Stimulated activated CD8-positive, alpha-beta memory T cell treated with anti-CD3 and anti-CD28 coated beads, Interleukin-15, amount 100 ng/mL, for 48 hours (primary cell): Measurements from ENCODE around the gene IL6R.

Experiments used
- DNase-seq, 2 donors: peaks; one replicate each; pipeline ENCODE4 v3.0.0-alpha.2; 2020; ENCODE audit warnings: low read depth in 2 of 2

IL6R gene

DNA sequence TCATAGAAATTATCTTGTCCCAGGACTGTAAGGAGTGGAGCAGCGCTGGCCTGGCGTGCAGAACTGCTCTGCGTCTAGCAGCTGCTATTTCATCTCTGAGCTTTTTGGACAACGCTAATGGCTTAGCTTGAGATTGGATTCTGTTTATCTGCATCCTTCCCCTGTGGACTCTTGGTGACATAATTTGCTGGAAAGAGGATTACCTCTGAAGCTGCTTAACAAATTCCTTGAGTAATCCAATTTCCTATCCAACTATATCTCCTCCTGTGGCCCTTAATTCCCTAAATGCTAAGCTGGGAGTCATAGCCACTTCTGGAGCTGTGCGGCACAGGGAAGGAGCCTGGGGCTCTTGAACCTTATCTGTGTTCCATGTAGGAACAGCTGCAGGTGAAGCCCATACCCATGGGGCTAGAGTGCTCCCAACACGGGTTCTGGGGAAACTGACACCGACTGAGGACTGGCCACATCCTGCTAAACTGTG, 43.2 kb downstream of the IL6R start:
- no peak for DNase-seq

DNA sequence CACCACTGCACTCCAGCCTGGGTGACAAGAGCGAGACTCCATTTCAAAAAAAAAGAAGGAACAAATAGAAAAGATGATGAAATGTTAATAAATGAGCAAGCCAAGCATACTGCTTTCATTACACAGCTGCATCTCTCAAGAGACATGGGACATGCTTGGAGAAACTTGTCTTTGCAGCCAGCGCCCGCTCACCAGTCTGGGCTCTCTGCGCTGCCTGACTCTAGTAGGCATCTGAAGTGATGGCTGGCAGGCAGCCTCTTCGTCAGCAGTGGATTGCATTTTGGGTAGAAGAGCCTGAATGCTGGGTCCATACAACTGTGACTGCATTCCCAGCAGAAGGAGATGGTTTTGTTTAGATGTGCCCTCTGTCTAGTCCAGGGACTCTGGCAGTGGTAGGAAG, 48.0 kb downstream of the IL6R start:
- DNase-seq: no peak

DNA sequence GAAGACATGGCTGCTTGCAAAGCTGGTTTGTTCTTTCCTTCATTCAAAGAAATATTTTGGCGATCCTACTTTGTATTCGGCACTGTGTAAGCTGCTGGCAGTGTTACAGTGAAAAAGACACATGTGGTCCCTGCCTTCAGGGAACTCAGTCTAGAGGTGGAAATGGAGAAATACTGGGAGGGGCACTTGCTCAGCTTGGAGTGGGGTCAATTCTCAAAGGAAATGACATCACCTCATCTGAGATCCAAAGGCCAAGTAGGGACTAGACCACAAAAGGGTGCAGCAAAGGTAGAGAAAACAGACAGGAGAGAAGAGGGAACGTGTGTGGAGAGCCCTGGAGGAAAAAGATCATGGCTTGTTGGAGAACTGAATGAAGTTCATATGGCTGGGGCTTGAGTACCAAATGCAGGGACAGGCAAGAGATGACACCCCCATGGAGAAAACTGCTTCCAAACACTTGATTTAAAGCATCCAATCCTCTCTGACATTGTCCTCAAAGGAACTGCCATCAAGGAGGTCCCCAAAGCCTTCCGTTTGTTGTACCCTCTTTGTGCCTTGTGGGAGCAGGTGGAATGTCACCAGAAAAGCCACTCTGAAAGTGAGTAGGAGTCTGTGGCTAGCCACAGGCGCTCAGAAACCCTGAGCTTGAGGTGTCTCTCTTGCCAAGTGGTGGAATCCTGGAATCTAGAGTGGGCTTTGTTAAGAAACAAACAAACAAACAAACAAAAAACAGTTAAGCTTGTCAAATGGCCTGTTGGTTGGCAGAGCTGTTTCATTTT, 48.6 kb downstream of the IL6R start:
- no peak for DNase-seq

DNA sequence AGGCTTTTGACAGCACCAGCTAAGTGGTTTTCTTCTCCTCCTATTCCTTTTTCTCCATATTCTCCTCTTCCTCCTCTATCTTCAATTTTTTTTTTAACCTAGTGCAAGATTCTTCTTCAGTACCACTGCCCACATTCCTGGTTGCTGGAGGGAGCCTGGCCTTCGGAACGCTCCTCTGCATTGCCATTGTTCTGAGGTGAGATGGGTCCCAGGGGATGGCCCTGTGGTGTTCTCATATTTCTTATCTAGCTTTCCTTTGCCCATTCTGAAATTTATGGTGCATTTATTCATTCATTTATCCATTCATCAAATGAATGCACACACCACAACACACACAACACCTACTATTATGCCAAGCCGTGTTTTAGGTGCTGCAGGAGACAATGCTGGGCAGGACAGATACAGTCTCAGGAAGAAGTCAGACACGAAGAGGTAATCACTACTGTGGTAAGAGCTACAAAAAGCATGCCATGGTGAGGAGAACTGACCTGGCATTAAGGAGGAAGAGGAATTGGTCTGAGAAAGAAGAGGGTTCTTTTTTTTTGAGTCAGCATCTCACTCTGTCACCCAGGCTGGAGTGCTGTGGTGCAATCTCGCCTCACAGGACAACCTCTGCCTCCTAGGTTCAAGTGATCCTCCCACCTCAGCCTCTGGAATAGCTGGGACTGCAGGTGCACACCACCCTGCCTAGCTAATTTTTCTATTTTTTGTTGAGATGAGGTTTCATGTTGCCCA, 49.4 kb downstream of the IL6R start:
- no peak for DNase-seq

DNA sequence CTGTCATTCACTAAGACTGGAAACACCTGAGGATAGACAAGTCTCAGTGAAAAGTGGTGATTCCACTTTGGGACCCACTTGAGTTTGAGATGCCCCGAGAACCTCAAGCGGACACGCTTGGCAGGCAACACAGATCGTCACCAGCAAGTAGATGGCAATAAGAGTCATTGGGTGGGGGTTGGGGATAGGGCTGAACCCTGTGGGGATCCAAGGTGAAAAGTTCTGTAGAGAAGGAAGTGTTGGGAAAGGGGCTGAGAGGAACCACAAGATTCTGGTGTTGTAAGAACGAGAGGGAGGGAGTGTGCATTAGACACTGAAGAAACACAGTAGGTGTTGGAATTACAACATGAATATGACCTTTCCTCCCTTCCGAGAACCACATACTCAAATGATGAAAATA, 51.5 kb downstream of the IL6R start:
- no peak for DNase-seq

DNA sequence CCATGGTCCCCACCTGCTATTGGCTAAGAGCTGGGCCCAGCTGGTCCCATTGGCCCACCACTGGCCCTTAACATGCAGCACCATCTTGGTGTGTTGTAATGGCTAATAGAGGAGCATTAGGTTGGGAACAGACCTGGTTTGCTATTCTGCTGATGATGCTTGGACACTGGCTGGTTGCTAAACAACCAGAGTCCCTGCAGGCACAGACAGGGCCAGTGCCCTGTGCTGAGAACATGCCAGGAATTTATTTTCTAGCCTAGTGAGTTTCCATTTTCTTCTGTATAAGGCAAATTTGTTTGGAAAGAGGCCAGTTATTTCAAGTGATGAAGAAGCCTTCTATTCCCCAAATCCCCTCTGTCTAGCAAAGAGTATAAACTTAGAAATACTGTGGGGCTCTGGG, 53.9 kb downstream of the IL6R start:
- no peak for DNase-seq

DNA sequence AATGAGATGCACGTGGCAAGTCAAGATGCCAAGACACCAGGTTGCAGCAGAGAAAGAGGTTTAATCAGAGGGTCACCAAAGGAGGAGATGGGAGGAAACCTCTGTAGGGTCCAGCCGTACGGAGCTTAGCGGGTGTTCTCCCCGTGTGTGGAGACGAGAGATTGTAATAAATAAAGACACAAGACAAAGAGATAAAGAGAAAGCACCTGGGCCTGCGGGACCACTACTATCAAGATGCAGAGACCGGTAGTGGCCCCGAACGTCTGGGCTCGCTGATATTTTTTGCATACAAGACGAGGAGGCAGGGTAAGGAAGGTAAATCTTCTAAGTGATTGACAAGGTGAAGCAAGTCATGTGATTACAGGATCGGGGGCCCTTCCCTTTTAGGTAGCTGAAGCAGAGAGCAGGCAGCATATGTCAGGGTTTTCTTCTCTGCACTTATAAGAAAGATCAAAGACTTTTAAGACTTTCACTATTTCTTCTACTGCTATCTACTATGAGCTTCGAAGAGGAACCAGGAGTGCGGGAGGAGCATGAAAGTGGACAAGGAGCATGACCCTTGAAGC, 55.6 kb downstream of the IL6R start:
- DNase-seq: no peak

DNA sequence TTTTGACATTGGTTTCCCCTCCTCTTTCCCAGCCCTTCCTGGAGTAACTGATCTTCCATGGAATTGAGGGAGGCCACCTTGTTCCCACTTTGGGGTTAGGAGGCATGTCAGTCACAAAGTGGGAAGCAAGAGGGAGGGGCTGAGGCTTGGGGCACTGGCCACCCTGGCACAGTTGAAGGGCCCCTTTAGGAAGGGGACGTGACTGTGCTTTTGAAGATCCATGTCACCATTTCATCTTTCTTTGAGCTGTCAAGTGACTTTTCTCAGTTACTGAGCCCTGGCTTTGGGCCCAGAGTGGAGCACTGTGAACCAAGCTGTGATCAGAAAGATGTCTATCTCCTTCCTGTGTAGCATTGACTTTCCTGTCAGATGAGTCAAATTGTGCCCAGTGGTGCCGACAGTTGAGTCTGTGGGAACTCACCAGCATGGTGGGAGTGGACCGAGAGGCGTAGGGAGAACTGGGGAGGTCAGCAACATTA, 58.4 kb downstream of the IL6R start:
- DNase-seq: peak; percentile 42 to 59

DNA sequence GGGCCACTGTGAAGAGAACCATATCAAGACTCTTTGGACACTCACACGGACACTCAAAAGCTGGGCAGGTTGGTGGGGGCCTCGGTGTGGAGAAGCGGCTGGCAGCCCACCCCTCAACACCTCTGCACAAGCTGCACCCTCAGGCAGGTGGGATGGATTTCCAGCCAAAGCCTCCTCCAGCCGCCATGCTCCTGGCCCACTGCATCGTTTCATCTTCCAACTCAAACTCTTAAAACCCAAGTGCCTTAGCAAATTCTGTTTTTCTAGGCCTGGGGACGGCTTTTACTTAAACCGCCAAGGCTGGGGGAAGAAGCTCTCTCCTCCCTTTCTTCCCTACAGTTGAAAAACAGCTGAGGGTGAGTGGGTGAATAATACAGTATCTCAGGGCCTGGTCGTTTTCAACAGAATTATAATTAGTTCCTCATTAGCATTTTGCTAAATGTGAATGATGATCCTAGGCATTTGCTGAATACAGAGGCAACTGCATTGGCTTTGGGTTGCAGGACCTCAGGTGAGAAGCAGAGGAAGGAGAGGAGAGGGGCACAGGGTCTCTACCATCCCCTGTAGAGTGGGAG, 60.6 kb downstream of the IL6R start:
- no peak for DNase-seq

DNA sequence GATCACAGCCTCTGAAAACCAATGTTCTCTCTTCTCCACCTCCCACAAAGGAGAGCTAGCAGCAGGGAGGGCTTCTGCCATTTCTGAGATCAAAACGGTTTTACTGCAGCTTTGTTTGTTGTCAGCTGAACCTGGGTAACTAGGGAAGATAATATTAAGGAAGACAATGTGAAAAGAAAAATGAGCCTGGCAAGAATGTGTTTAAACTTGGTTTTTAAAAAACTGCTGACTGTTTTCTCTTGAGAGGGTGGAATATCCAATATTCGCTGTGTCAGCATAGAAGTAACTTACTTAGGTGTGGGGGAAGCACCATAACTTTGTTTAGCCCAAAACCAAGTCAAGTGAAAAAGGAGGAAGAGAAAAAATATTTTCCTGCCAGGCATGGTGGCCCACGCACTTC, 61.1 kb downstream of the IL6R start:
- no peak for DNase-seq

DNA sequence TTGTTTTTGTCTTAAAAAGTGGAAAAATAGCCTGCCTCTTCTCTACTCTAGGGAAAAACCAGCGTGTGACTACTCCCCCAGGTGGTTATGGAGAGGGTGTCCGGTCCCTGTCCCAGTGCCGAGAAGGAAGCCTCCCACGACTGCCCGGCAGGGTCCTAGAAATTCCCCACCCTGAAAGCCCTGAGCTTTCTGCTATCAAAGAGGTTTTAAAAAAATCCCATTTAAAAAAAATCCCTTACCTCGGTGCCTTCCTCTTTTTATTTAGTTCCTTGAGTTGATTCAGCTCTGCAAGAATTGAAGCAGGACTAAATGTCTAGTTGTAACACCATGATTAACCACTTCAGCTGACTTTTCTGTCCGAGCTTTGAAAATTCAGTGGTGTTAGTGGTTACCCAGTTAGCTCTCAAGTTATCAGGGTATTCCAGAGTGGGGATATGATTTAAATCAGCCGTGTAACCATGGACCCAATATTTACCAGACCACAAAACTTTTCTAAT, 61.8 kb downstream of the IL6R start:
- DNase-seq: no peak

DNA sequence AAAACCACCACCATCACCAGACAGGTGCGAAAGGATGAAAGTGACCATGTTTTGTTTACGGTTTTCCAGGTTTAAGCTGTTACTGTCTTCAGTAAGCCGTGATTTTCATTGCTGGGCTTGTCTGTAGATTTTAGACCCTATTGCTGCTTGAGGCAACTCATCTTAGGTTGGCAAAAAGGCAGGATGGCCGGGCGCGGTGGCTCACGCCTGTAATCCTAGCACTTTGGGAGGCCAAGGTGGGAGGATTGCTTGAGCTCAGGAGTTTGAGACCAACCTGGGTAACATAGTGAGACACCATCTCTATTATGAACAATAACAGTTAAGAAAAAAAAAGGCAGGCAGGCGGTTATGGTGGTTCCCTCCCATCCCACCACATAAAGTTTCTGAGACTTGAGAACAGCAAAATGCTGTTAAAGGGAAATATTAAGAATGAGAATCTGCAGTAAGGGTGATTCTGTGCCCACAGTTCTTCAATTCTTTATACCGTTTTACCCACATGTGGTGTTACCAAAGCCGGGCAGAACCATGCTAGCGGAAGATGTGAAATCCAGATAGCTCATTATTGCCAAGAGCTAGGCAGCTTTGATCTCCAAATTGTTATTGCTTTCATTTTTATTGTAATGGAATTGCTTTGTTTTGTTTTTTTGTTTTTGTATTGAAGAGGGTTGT, 62.4 kb downstream of the IL6R start:
- DNase-seq: no peak

DNA sequence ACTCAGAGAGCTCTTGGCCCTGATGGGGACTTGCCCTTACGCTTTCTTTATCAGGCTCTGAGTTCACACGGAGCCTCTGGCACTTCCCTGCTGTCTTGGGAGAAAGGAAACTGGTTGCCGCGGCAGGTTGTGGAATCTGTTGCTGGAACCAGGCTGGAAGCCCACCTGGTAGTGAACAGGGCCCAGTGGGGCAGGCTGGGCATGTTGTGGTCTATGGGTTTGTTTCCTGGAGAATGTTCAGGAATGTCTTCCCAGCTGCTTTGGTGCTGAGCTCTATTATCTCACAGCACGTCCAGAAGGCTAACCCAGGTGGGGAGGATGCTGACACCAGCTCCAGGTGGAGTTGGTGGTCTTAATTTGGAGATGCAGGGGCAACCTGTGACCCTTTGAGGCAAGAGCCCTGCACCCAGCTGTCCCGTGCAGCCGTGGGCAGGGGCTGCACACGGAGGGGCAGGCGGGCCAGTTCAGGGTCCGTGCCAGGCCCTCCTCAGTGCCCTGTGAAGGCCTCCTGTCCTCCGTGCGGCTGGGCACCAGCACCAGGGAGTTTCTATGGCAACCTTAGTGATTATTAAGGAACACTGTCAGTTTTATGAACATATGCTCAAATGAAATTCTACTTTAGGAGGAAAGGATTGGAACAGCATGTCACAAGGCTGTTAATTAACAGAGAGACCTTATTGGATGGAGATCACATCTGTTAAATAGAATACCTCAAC, 63.5 kb downstream of the IL6R start:
- DNase-seq: no peak

DNA sequence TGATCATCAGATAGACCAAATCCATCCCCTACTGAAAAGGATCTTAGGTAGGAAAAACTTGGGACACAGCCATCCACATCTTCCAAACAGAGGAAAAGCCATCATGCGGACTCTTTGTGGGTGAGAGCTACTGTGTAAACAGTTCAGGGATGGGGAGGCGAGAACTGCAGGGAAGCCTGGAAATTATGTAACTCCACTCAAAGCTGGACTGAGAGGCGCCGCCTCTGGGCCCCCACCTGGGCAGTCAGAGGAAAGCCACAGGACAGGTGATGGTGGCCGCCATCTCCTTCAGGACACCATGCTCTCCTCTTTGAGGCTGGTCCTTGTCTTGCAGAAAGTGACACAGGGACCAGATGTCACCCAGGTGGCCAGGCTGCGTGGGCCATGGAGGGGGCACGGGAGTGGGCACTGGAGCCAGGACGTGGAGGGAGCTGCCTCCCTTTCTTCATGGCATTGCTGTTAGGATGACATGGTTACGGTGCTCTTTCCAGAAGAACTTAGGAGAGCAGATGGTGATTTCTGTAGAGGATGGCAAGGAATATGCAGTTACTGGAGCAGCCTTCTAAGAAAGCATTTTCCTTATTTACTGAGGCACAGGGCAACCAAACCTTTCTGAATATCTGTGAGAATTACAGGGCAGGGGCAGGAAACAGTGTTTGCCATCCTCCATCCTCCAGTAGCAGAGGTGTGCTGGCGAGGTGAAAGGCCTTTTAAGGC, 64.9 kb downstream of the IL6R start:
- no peak for DNase-seq

DNA sequence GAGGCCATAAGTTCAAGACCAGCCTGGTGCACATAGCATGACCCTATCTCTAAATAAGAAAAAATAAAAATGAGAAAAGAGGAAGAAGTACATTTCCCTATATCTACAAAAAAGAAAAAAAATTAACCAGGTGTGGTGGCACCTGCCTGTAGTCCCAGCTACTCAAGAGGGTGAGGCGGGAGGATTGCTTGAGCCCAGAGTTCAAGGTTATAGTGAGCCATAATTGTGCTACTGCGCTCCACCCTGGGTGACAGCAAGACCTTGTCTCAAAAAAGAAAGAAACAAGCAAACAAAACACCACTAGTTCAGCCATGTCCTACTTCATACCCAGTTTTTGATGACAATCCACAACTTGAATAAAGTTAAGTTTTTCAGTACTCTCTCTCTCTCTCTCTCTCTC, 66.2 kb downstream of the IL6R start:
- no peak for DNase-seq

DNA sequence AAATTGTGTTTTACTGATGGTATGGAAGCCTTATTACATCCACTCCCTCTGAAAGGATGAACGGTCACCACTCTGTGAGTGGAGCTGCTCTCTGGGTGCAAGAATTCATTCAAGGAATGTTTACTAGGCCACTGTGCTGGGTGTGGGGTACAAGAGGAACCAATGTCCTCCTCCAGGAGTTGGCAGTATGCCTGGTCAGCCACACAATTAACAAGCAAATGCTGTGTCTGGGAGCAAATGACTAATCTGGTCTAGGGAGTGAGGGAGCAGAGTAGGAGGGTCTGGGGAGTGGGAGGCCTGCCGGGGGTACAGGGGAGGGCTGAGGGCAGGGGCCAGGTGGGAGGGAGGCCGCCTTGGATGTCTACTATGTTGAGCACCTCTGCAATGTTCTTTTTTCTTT, 69.7 kb downstream of the IL6R start:
- no peak for DNase-seq

DNA sequence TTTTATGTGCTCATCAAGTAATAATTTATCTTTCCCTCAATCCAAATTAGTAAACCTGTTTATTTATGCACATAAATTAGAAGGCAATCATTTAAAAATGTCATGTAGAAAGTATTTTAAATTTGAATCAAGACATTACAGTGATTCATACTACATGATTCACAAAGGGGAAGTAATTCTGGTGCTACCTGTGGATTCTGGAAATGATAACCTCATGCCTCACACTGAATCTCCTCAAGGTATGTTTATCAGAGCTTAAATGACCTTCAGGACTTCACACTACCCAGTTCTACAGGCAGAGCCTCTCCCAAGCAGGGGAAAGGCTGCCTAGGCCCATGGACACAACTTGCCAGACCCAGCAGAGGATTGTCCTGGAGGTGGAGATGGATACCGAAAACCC, 71.6 kb downstream of the IL6R start:
- no peak for DNase-seq

DNA sequence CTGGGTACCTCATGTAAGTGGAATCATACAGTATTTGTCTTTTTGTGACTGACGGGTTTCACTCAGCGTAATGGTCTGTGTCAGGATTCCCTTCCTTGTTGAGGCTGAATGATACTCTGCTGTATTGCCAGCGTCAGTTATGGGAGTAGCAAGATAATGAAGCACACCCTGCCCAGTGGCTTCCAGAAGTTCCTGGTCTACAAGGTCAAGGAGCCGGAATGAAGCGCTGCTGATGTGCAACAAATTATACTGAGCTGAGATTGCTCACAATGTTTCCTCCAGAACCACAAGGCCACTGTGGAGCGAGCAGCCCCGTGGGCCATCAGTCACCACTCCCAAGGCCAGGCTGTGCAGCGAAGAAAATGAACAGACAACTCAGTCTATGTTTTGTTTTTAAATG, 72.9 kb downstream of the IL6R start:
- no peak for DNase-seq

DNA sequence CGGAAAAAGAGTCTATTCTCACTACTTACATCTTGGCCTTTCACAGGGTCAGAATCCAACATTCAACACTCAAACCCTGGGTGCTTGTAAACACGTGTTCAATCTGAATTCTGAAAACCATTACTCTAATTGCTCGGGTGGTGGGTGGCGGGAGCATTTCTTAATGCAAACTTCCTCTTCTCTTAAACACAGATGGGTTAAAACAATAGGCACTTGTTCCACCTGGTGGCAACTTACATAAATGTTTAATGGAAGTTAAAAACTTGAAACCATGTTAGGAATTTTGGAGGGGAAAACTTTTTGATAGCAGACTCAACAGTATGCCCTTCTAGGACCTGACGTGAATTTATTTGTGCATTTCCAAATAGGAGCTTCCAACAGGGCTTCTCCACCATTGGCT, 73.5 kb downstream of the IL6R start:
- DNase-seq: no peak

DNA sequence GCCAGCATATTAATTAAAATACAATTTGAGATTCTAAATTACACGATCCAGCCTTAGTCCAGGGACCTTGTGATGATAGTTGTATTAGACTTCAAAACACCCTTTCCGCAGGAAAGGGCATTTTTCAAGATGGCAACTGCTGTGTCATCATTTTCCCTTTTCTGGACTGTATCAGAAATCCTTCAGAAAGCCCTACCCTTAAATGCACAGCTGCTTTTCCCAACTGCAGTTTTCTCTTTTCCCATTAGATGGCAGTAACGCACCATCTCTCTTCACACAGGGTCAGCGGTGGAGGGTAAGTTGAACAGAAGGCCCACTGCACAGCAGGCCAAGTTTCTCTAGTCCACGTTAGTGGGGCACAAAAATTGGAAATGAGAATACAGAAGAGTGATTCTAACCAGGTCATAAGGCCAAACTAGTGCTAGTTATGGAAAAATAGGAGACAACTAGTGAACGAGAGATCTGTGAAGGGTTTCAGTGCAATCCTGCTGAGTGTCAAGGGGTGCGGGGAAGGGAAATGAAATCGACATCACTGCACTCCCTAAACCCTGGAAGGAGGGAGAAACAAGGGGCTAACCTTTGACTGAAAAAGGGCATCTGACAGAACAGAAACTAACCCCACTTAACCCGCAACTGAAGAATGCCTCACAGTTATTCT, 74.8 kb downstream of the IL6R start:
- peak in 1 of 2 donors; percentile 16 for DNase-seq
